K562 (cell line): Measurements from ENCODE around the gene ANKRD12. TPM values are rescaled to one million over a fixed set of nuclear protein-coding genes. Genes with fewer than 3 reads are reported as not detected.

Experiments used
- CBFA2T3 ChIP-seq: fragments of 450-650 bp; IDR thresholded peaks from 2 replicates; pipeline ENCODE4 v1.6.1; 2017
- CBX2 ChIP-seq: fragments of 200-600 bp; sonication (generic); IDR thresholded peaks from one replicate; pipeline ENCODE4 v1.6.1; 2012; ENCODE audit warnings: mild to moderate bottlenecking, low read length, inconsistent platforms; ENCODE audit not compliant: insufficient read depth, poor library complexity, severe bottlenecking
- FOS ChIP-seq: IDR thresholded peaks from 3 replicates; pipeline ENCODE4 v1.6.1; 2011; ENCODE audit not compliant: insufficient read length; ENCODE audit errors: extremely low read depth
- KLF6 ChIP-seq: fragments of 250-450 bp; sonication (Bioruptor Pico); IDR thresholded peaks from 2 replicates; pipeline ENCODE4 v1.4.0; 2020; ENCODE audit warnings: mild to moderate bottlenecking, moderate library complexity, borderline replicate concordance
- MED1 ChIP-seq: sonication (generic); formaldehyde crosslinking; IDR thresholded peaks from 2 replicates; pipeline ENCODE4 v1.8.1; 2023; ENCODE audit warnings: missing genetic modification reagents, borderline replicate concordance
- MTA1 ChIP-seq: fragments of 450-650 bp; IDR thresholded peaks from 2 replicates; pipeline ENCODE4 v1.6.1; 2017; ENCODE audit warnings: borderline replicate concordance
- POLR3A ChIP-seq: IDR thresholded peaks from 2 replicates; pipeline ENCODE4 v1.6.1; 2011; ENCODE audit warnings: borderline replicate concordance, mild to moderate bottlenecking, moderate library complexity; ENCODE audit not compliant: insufficient read length, insufficient read depth; ENCODE audit errors: extremely low read depth
- RBM22 ChIP-seq: fragments of 200-400 bp; formaldehyde crosslinking; IDR thresholded peaks from 2 replicates; pipeline ENCODE4 v1.6.1; 2018; ENCODE audit warnings: low read length, low read depth; ENCODE audit not compliant: poor library complexity, severe bottlenecking
- SMARCC2 ChIP-seq: fragments of 450-650 bp; IDR thresholded peaks from 2 replicates; pipeline ENCODE4 v1.6.1; 2017; ENCODE audit warnings: antibody characterized with exemption, moderate library complexity, mild to moderate bottlenecking, low read depth
- STAG1 ChIP-seq: sonication (generic); formaldehyde crosslinking; IDR thresholded peaks from 2 replicates; pipeline ENCODE4 v1.5.0; 2020; ENCODE audit warnings: missing genetic modification reagents, borderline replicate concordance
- TAL1 ChIP-seq: fragments of 450-650 bp; IDR thresholded peaks from 2 replicates; pipeline ENCODE4 v1.6.1; 2016; ENCODE audit warnings: mild to moderate bottlenecking
- ZC3H8 ChIP-seq: fragments of 450-650 bp; IDR thresholded peaks from 2 replicates; pipeline ENCODE4 v1.6.1; 2017
- ZNF174 ChIP-seq: fragments of 250-450 bp; sonication (Bioruptor Pico); IDR thresholded peaks from 2 replicates; pipeline ENCODE4 v1.4.0; 2020; ENCODE audit warnings: mild to moderate bottlenecking
- ZNF263 ChIP-seq: sonication (generic); formaldehyde crosslinking; IDR thresholded peaks from 2 replicates; pipeline ENCODE4 v1.8.0; 2022; ENCODE audit warnings: mild to moderate bottlenecking, missing genetic modification reagents, borderline replicate concordance
- polyA plus RNA-seq, 8 experiments: library from polyadenylated mRNA; depleted of rRNA in 4 of 8; stranded (reverse) in 5 of 8; unstranded in 3 of 8; fragments of >200 nt; fragmentation: Nextera tagmentation in 2 of 8; fragmentation: Illumina TruSeq in 1 of 8; extraction: Ambion mirVana in 2 of 8; extraction: Trizol in 1 of 8; gene quantifications; 2 replicates each; pipeline versions ENCODE4 v1.2.1 to v1.2.3, GENCODE V29; 2011 to 2014; ENCODE audit warnings: inconsistent platforms in 1 of 8, missing spikeins in 1 of 8
- total RNA-seq, 7 experiments: library from RNA; depleted of rRNA in 6 of 7; stranded (reverse); fragments of >200 nt in 6 of 7; fragmentation: Illumina TruSeq in 2 of 7; extraction: Trizol in 2 of 7; gene quantifications; 2 replicates each; pipeline versions ENCODE4 v1.2.1 to v1.2.3, GENCODE V29; 2011 to 2021; ENCODE audit warnings: low replicate concordance in 1 of 7
- TF ChIP-seq, protein P1 (sequence below): fragments of 200-800 bp; sonication (Bioruptor generic); IDR thresholded peaks from 2 replicates; pipeline ENCODE4 v1.6.1; 2017; ENCODE audit warnings: missing genetic modification characterization, missing compliant biosample characterization
- TF ChIP-seq, protein P2 (sequence below), 2 experiments: fragments of 150-350 bp in 1 of 2; IDR thresholded peaks; 2 replicates each; pipeline ENCODE4 v1.6.1; 2012 to 2016; ENCODE audit warnings: low read depth in 2 of 2, low read length in 2 of 2, mild to moderate bottlenecking in 1 of 2, moderate library complexity in 1 of 2
- TF ChIP-seq, protein P3 (sequence below): sonication (generic); formaldehyde crosslinking; IDR thresholded peaks from 2 replicates; pipeline ENCODE4 v1.8.1; 2023; ENCODE audit warnings: missing genetic modification reagents, mild to moderate bottlenecking, borderline replicate concordance

Gene ANKRD12
- total and polyA plus RNA-seq, 9 of the 15 experiments (the other 6 are each of a cell fraction or from before 2014, with no cell fraction given) = 6.6 to 28.2 (median 16.0) TPM

GRCh38 chr18:9094307-9095226 is 42.0 kb upstream of the ANKRD12 start (continued):
- TF ChIP-seq, protein P1, sequence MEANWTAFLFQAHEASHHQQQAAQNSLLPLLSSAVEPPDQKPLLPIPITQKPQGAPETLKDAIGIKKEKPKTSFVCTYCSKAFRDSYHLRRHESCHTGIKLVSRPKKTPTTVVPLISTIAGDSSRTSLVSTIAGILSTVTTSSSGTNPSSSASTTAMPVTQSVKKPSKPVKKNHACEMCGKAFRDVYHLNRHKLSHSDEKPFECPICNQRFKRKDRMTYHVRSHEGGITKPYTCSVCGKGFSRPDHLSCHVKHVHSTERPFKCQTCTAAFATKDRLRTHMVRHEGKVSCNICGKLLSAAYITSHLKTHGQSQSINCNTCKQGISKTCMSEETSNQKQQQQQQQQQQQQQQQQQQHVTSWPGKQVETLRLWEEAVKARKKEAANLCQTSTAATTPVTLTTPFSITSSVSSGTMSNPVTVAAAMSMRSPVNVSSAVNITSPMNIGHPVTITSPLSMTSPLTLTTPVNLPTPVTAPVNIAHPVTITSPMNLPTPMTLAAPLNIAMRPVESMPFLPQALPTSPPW (CRISPR knock-in tag) = 0 out of 2 replicates have a peak, but pooled peaks have one; percentile 11
- TF ChIP-seq, protein P2, sequence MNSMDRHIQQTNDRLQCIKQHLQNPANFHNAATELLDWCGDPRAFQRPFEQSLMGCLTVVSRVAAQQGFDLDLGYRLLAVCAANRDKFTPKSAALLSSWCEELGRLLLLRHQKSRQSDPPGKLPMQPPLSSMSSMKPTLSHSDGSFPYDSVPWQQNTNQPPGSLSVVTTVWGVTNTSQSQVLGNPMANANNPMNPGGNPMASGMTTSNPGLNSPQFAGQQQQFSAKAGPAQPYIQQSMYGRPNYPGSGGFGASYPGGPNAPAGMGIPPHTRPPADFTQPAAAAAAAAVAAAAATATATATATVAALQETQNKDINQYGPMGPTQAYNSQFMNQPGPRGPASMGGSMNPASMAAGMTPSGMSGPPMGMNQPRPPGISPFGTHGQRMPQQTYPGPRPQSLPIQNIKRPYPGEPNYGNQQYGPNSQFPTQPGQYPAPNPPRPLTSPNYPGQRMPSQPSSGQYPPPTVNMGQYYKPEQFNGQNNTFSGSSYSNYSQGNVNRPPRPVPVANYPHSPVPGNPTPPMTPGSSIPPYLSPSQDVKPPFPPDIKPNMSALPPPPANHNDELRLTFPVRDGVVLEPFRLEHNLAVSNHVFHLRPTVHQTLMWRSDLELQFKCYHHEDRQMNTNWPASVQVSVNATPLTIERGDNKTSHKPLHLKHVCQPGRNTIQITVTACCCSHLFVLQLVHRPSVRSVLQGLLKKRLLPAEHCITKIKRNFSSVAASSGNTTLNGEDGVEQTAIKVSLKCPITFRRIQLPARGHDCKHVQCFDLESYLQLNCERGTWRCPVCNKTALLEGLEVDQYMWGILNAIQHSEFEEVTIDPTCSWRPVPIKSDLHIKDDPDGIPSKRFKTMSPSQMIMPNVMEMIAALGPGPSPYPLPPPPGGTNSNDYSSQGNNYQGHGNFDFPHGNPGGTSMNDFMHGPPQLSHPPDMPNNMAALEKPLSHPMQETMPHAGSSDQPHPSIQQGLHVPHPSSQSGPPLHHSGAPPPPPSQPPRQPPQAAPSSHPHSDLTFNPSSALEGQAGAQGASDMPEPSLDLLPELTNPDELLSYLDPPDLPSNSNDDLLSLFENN (IDR thresholded peaks at IDR 0.05; ENCODE audit: low read depth in 2 of 2, low read length in 2 of 2) = no peak
- TF ChIP-seq POLR3A (no peak), KLF6 (CRISPR knock-in tag) (no peak), SMARCC2 (no peak), CBFA2T3 (peak; percentile 49; the same call in 1 of the 2 replicates), CBX2 (no peak), ZNF263 (CRISPR knock-in tag) (no peak), MTA1 (no peak), STAG1 (CRISPR knock-in tag) (no peak), ZNF174 (CRISPR knock-in tag) (no peak), TAL1 (peak; percentile 34; the same call in 1 of the 2 replicates), FOS (no peak), RBM22 (no peak), ZC3H8 (no peak), MED1 (CRISPR knock-in tag) (no peak)
- TF ChIP-seq, protein P3, sequence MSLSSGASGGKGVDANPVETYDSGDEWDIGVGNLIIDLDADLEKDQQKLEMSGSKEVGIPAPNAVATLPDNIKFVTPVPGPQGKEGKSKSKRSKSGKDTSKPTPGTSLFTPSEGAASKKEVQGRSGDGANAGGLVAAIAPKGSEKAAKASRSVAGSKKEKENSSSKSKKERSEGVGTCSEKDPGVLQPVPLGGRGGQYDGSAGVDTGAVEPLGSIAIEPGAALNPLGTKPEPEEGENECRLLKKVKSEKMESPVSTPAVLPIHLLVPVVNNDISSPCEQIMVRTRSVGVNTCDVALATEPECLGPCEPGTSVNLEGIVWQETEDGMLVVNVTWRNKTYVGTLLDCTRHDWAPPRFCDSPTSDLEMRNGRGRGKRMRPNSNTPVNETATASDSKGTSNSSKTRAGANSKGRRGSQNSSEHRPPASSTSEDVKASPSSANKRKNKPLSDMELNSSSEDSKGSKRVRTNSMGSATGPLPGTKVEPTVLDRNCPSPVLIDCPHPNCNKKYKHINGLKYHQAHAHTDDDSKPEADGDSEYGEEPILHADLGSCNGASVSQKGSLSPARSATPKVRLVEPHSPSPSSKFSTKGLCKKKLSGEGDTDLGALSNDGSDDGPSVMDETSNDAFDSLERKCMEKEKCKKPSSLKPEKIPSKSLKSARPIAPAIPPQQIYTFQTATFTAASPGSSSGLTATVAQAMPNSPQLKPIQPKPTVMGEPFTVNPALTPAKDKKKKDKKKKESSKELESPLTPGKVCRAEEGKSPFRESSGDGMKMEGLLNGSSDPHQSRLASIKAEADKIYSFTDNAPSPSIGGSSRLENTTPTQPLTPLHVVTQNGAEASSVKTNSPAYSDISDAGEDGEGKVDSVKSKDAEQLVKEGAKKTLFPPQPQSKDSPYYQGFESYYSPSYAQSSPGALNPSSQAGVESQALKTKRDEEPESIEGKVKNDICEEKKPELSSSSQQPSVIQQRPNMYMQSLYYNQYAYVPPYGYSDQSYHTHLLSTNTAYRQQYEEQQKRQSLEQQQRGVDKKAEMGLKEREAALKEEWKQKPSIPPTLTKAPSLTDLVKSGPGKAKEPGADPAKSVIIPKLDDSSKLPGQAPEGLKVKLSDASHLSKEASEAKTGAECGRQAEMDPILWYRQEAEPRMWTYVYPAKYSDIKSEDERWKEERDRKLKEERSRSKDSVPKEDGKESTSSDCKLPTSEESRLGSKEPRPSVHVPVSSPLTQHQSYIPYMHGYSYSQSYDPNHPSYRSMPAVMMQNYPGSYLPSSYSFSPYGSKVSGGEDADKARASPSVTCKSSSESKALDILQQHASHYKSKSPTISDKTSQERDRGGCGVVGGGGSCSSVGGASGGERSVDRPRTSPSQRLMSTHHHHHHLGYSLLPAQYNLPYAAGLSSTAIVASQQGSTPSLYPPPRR (CRISPR knock-in tag) = no peak
